OCI-LY1 (cell line): Measurements from ENCODE around the gene ANO2.
"Not testable (repeated sequence)": the region's sequence is repeated elsewhere in the genome, so short reads cannot be mapped to it uniquely, and the experiment has no call there.

Experiments
- EZH2 ChIP-seq: fragments of 200-600 bp; sonication (generic), shearing (Covaris generic); IDR thresholded peaks from 2 replicates; pipeline ENCODE4 v1.8.0; 2017; ENCODE audit warnings: borderline replicate concordance, mixed run types, mild to moderate bottlenecking, antibody characterized with exemption, low read length, moderate library complexity, mixed read lengths
- TF ChIP-seq, protein P1 (sequence below): fragments of 200-600 bp; sonication (generic), shearing (Covaris generic); IDR thresholded peaks from 2 replicates; pipeline ENCODE4 v1.5.1; 2017; ENCODE audit warnings: mild to moderate bottlenecking, antibody characterized with exemption, low read length, moderate library complexity, mixed read lengths

DNA sequence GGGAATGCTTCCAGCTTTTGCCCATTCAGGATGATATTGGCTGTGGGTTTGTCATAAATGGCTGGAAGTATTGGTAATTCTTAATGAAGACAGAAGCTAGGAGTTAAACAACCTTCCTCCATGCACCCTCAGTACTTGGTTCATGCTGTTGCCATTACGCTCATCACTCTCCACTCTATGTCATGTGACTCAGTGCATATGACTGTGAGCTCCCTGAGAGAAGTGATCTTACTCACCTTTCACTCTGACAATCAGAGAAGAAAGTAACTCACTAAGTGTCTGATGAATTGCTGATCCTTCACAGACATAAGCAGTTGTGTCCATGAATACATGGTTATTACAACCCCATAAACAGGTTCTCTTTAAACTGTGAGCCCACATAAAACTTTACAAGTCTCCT, 275.4 kb downstream of the ANO2 start:
- TF ChIP-seq, protein P1, sequence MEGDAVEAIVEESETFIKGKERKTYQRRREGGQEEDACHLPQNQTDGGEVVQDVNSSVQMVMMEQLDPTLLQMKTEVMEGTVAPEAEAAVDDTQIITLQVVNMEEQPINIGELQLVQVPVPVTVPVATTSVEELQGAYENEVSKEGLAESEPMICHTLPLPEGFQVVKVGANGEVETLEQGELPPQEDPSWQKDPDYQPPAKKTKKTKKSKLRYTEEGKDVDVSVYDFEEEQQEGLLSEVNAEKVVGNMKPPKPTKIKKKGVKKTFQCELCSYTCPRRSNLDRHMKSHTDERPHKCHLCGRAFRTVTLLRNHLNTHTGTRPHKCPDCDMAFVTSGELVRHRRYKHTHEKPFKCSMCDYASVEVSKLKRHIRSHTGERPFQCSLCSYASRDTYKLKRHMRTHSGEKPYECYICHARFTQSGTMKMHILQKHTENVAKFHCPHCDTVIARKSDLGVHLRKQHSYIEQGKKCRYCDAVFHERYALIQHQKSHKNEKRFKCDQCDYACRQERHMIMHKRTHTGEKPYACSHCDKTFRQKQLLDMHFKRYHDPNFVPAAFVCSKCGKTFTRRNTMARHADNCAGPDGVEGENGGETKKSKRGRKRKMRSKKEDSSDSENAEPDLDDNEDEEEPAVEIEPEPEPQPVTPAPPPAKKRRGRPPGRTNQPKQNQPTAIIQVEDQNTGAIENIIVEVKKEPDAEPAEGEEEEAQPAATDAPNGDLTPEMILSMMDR = not testable (repeated sequence)
- TF ChIP-seq EZH2 = not testable (repeated sequence)
